ENCODE results near the gene ABCA4.

Gene ABCA4

DNA sequence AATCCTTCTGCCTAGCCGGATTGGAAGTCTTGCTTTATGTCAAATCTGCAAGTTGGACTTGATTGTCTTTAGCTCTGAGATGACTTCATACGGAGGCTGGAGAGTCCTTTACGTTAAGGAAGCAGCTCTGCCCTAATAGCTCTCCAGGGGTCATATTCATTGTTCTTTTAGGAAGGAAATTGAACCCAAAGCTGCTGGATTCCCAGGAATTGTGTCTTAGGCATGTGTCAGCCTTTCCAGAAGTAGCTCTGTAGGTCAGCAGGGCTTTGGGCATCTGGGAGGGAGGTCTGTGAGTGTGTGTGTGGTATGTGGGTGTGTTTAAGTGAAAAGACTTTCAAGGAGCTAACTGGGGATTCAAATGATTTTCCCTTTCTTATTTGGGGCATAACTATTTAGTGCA lies 82.4 kb downstream of the ABCA4 start:
- CTCF ChIA-PET: interaction anchor here (0.6 to 4.1 kb wide), 4 partner anchors 9 to 958 kb away, joined by 3 to 25 read pairs (median 6); no protein-coding TSS in a partner anchor
- H3K27ac ChIP-seq: no peak overlapping the region
- TF ChIP-seq, protein P1, sequence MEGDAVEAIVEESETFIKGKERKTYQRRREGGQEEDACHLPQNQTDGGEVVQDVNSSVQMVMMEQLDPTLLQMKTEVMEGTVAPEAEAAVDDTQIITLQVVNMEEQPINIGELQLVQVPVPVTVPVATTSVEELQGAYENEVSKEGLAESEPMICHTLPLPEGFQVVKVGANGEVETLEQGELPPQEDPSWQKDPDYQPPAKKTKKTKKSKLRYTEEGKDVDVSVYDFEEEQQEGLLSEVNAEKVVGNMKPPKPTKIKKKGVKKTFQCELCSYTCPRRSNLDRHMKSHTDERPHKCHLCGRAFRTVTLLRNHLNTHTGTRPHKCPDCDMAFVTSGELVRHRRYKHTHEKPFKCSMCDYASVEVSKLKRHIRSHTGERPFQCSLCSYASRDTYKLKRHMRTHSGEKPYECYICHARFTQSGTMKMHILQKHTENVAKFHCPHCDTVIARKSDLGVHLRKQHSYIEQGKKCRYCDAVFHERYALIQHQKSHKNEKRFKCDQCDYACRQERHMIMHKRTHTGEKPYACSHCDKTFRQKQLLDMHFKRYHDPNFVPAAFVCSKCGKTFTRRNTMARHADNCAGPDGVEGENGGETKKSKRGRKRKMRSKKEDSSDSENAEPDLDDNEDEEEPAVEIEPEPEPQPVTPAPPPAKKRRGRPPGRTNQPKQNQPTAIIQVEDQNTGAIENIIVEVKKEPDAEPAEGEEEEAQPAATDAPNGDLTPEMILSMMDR (conservative IDR thresholded peaks at IDR 0.05; ENCODE audit: low read depth): no peak
- DNase-seq (ENCODE audit: low spot score): no peak
- POLR2A ChIA-PET (ENCODE audit: low non-redundant PET): no interaction called here

DNA sequence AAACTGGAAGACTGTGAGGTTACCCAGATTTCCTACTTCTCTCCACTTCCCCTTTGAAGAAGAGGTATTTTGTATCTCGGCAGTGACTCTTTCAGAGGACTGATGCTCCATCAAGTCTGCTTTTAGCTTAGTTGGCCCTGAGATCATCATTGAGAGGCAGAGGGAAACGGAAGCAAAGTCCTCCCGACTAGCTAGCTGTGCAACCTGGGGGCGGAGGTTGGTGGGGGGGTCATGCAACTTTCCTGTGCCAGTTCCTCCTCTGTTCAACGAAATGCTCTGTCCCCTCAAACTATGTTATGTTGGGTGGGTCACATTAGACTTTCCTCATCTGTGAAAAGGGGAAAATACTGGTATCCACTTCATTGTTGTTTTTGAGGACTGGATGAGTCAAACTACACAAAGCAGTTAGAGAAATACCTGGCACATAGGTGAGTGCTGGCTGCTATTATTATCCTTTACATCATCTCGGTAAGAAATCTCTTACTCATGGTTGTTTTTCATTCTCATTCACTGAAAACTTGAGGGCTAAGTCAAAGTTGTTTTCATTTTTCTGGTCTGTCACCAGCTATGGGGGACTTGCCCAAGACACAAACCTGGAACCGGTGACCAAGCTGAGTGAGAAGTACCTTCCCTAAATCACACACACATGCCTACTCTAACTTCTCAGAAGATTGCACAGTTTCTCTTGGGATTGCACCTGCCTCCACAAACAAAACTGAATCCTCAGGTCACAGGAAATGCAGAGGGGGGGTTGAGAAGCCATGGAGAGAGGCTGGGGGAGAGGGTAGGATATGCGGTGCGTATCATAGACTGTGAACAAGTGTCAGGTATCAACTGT lies 83.3 kb downstream of the ABCA4 start:
- POLR2A ChIA-PET (ENCODE audit: low non-redundant PET): interaction anchor here (0.6 kb wide), 1 partner anchor 117 kb away, joined by 15 read pairs; no protein-coding TSS in a partner anchor
- no peak for DNase-seq (ENCODE audit: low spot score)
- CTCF ChIA-PET: interaction anchor here (1.1 to 4.1 kb wide), 4 partner anchors 8 to 298 kb away, joined by 3 to 25 read pairs (median 6); no protein-coding TSS in a partner anchor
- TF ChIP-seq, protein P1 (conservative IDR thresholded peaks at IDR 0.05; ENCODE audit: low read depth): no peak
- no peak overlapping the region for H3K27ac ChIP-seq

DNA sequence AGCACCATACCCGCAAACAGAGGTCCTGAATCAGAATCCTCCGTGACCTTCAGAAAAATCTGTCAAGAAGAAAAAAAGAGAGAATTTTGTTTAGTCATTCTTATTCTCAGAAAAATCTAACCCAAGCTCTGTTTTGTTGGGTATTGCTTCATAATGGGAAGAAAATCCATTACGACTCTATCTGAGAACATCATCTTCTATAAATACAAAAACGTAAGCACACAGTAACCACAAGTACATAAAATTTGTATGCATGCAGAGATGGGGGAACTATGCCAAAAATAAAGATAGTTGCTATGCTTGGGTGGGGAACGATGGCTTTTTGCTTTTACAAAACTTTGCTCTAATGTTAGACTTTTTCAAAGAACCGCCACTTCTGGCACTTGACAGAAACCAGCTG lies 84.2 kb downstream of the ABCA4 start:
- DNase-seq (ENCODE audit: low spot score): no peak
- POLR2A ChIA-PET (ENCODE audit: low non-redundant PET): interaction anchor here (0.6 kb wide), 1 partner anchor 116 kb away, joined by 15 read pairs; no protein-coding TSS in a partner anchor

DNA sequence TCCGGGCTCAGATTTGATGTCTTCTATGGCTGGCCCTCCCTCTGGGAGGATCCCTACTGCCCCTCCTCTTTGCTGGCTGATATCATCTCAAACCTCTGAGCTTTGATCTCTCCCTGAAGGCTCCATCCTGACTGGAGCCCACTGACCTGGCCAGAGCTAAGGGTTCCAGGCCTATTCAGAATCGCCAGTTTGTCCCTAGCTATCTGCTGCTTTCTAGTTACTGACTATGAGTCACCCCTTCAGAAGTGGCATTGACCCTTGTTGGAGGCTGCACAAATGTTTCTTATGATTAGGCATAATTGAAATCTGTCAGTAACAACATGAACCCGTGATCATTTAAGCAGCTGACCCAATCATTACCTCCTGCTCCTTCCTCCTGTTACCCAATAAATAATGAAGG lies 87.1 kb downstream of the ABCA4 start:
- DNase-seq (ENCODE audit: low spot score): no peak
- ChIA-PET POLR2A (ENCODE audit: low non-redundant PET) (no interaction called here), CTCF (interaction anchor here (0.8 to 1.5 kb wide), 4 partner anchors 8 to 302 kb away, joined by 3 to 6 read pairs (median 5); no protein-coding TSS in a partner anchor)
- TF ChIP-seq, protein P1 (conservative IDR thresholded peaks at IDR 0.05; ENCODE audit: low read depth): no peak
- H3K27ac ChIP-seq: no peak overlapping the region

More for the DNA sequence above, 84.2 kb downstream of the ABCA4 start:
- CTCF ChIA-PET: interaction anchor here (1.1 to 4.1 kb wide), 4 partner anchors 9 to 299 kb away, joined by 3 to 25 read pairs (median 6); no protein-coding TSS in a partner anchor
- H3K27ac ChIP-seq: no peak overlapping the region
- TF ChIP-seq, protein P1 (conservative IDR thresholded peaks at IDR 0.05; ENCODE audit: low read depth): no peak

DNA sequence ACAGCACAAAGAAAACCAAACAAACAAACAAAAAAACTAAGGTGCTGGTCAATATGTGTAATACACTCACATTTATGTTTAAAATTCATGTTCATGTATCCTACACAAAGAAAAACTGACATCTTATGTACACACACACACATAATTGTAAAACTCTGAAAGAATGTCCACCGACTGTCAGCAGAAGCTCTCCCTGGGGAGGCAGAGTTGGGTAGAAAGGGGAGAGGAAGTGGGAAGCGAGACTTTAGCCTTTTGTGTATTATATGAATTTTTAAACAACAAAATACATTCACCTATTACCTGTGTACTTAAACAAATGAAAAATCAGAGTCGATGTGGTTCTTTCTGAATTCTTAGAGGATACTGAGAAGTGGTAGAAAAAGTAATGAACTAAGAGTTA lies 88.3 kb downstream of the ABCA4 start:
- no peak overlapping the region for H3K27ac ChIP-seq
- ChIA-PET CTCF (interaction anchor here (0.7 kb wide), 1 partner anchor 26 kb away, joined by 5 read pairs; no protein-coding TSS in a partner anchor), POLR2A (ENCODE audit: low non-redundant PET) (no interaction called here)
- DNase-seq (ENCODE audit: low spot score): no peak
- TF ChIP-seq, protein P1 (conservative IDR thresholded peaks at IDR 0.05; ENCODE audit: low read depth): no peak

DNA sequence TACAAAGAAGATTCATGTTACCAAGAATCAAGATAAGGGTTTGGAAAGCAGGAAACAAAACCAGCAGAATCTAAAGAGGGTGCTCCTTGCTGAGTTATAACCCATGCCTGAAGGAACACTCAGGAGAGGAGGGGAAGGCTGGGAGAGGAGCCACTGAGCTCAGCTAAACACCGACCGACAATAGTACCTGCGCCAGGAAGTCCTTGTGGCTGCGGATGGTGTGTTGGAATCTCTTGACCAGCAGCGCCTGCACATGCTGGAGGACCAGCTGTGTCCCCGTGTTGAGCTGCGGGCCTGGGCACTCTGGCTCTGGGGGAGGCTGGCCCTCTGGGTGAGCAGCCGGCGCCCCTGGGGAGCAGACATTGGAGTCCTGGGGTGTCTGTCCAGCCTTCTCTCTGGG lies 89.4 kb downstream of the ABCA4 start:
- POLR2A ChIA-PET (ENCODE audit: low non-redundant PET): no interaction called here
- H3K27ac ChIP-seq: no peak overlapping the region
- TF ChIP-seq, protein P1 (conservative IDR thresholded peaks at IDR 0.05; ENCODE audit: low read depth): no peak
- CTCF ChIA-PET: interaction anchor here (0.6 kb wide), 1 partner anchor 12 kb away, joined by 3 read pairs; no protein-coding TSS in a partner anchor
- DNase-seq (ENCODE audit: low spot score): no peak

Data from RWPE1 (cell line).